Activated T-cell treated with anti-CD3 and anti-CD28 coated beads for 4 hours (primary cell): ENCODE data around the gene SNCG.
"Not testable (repeated sequence)": the region's sequence is repeated elsewhere in the genome, so short reads cannot be mapped to it uniquely, and the experiment has no call there.

Experiments used
- DNase-seq: peaks from one replicate; pipeline ENCODE4 v3.0.0-alpha.2; 2020

Gene SNCG

GRCh38 chr10:86958116-86958900 lies at the start of gene SNCG:
SNCG (plus strand) TSS chr10:86958599; CDS start chr10:86958698, 99 bp downstream.
- no peak for DNase-seq

- no peak for DNase-seq
Observed at GRCh38 chr10:86914734-86915133, 43.7 kb upstream of the SNCG start.

GRCh38 chr10:86918022-86918471 lies 40.4 kb upstream of the SNCG start:
- DNase-seq: no peak

GRCh38 chr10:86922553-86922961 lies 35.8 kb upstream of the SNCG start:
- DNase-seq: no peak

- no peak for DNase-seq
Observed at GRCh38 chr10:86929468-86930380, 28.7 kb upstream of the SNCG start.

- DNase-seq: no peak
Observed at GRCh38 chr10:86931872-86932271, 26.5 kb upstream of the SNCG start.

- no peak for DNase-seq
Observed at GRCh38 chr10:86932674-86933073, 25.7 kb upstream of the SNCG start.

- not testable (repeated sequence) for DNase-seq
Observed at GRCh38 chr10:86934162-86934711, 24.2 kb upstream of the SNCG start.

- no peak for DNase-seq
Observed at GRCh38 chr10:86936661-86937501, 21.5 kb upstream of the SNCG start.

- no peak for DNase-seq
Observed at GRCh38 chr10:86937502-86938154, 20.8 kb upstream of the SNCG start.

GRCh38 chr10:86938260-86938659 lies 20.1 kb upstream of the SNCG start:
- DNase-seq: no peak

- not testable (repeated sequence) for DNase-seq
Observed at GRCh38 chr10:86940076-86940475, 18.3 kb upstream of the SNCG start.

GRCh38 chr10:86940677-86941076 lies 17.7 kb upstream of the SNCG start:
- no peak for DNase-seq

- no peak for DNase-seq
Observed at GRCh38 chr10:86941426-86941825, 17.0 kb upstream of the SNCG start.

- no peak for DNase-seq
Observed at GRCh38 chr10:86941991-86942421, 16.4 kb upstream of the SNCG start.

GRCh38 chr10:86942441-86943315 lies 15.7 kb upstream of the SNCG start:
- DNase-seq: no peak

GRCh38 chr10:86943316-86944030 lies 14.9 kb upstream of the SNCG start:
- DNase-seq: no peak

GRCh38 chr10:86944031-86944419 lies 14.4 kb upstream of the SNCG start:
- DNase-seq: no peak

- no peak for DNase-seq
Observed at GRCh38 chr10:86944471-86944870, 13.9 kb upstream of the SNCG start.

- no peak for DNase-seq
Observed at GRCh38 chr10:86944907-86945306, 13.5 kb upstream of the SNCG start.
